ENCODE measurements around the gene GH2. TPM values are rescaled to one million over a fixed set of nuclear protein-coding genes. Genes with fewer than 3 reads are reported as not detected.

The GH2 gene
- total and polyA plus RNA-seq, 2 donors (not counting 3 experiments of a cell fraction or from before 2014, with no cell fraction given): not detected

GRCh38 chr17:63834431-63835166 lies 47.1 kb downstream of the GH2 start:
- Histone ChIP-seq H3K4me3 (replicated peaks in 1 of 3; ENCODE audit: insufficient read depth in 1 of 3, low read depth in 1 of 3, low read length in 3 of 3) (no peak overlapping the region), H3K9ac (replicated peaks; ENCODE audit: extremely low read depth, insufficient read depth, low read length) (no peak overlapping the region), H3K27me3 (ENCODE audit: control insufficient read depth in 2 of 2, insufficient read depth in 2 of 2, low read length in 2 of 2) (no peaks in the 10 kb centered on the region), H3K79me2 (ENCODE audit: control insufficient read depth, insufficient read depth, low read length) (peaks cover 23% of the 10 kb centered on the region), H3K4me1 (ENCODE audit: control insufficient read depth, extremely low read depth, insufficient read depth, low read length) (no peaks in the 10 kb centered on the region), H2AFZ (ENCODE audit: low read depth, low read length) (no peak overlapping the region), H3K9me3 (replicated peaks; ENCODE audit: control insufficient read depth, insufficient read depth, low read length) (no peaks in the 10 kb centered on the region), H3K9me1 (replicated peaks; ENCODE audit: control insufficient read depth, extremely low read depth, insufficient read depth, low read length) (no peaks in the 10 kb centered on the region), H3K27ac (ENCODE audit: insufficient read depth, low read depth, low read length) (no peak overlapping the region), H3K4me2 (ENCODE audit: insufficient read depth, low read length) (no peak overlapping the region), H3K36me3 (ENCODE audit: control insufficient read depth in 2 of 2, extremely low read depth in 1 of 2, insufficient read depth in 2 of 2, low read length in 2 of 2) (peaks cover 23 to 51% of the 10 kb centered on the region in 2 experiments), H4K20me1 (replicated peaks; ENCODE audit: control insufficient read depth, extremely low read depth, insufficient read depth, low read length) (no peaks in the 10 kb centered on the region)
- intact Hi-C loops (cut with micrococcal nuclease): loop anchor here (2.0 kb wide), 1 partner anchor 136 kb away; no protein-coding TSS in a partner anchor
- FAIRE-seq: peak; percentile 80
- CTCF ChIA-PET: interaction anchor here (1.1 to 1.8 kb wide), 6 partner anchors 8 to 409 kb away, joined by 3 to 7 read pairs (median 6); no protein-coding TSS in a partner anchor
- peak; percentile 46 for TF ChIP-seq POLR2AphosphoS5 (IDR thresholded peaks at IDR 0.05; ENCODE audit: insufficient read depth, low read depth, low read length)
- peak; percentile 51 to 76 for TF ChIP-seq CTCF (IDR thresholded peaks at IDR 0.05; ENCODE audit: extremely low read depth in 1 of 2, insufficient read depth in 1 of 2, low read depth in 1 of 2, low read length in 2 of 2)
- peak; percentile 13 for TF ChIP-seq MYC (IDR thresholded peaks at IDR 0.05; ENCODE audit: low read depth, low read length)
- no peak for TF ChIP-seq POLR2A (IDR thresholded peaks at IDR 0.05; ENCODE audit: low read depth, low read length)
- no peak for TF ChIP-seq FOS (IDR thresholded peaks at IDR 0.05; ENCODE audit: borderline replicate concordance, insufficient read depth, low read length)
- no peak for TF ChIP-seq GATA2 (IDR thresholded peaks at IDR 0.05; ENCODE audit: insufficient read depth, insufficient read length, low read depth, low read length)
- POLR2A ChIA-PET: no interaction called here
- DNase-seq (ENCODE audit: low read depth, low spot score): peak; percentile 83
- dilution Hi-C loops (cut with MboI; ENCODE audit: extremely low pct_ligation_motif_present, low sequenced_read_pairs): no loop called here
- no TSS peak for BruUV-seq (replicated peaks)
